Lung (tissue), 12 donors: ENCODE results near the gene MT1E. TPM values are rescaled to one million over a fixed set of nuclear protein-coding genes. Genes with fewer than 3 reads are reported as not detected.
A peak's percentile ranks its signal among the peaks of the same experiment; 100 is the strongest.

Experiments used
- ATAC-seq: fragments of 200-7000 bp; cut with Tn5 transposase; one replicate; pipeline ENCODE4 v1.9.1; 2020; ENCODE audit warnings: moderate number of reproducible peaks; ENCODE audit not compliant: insufficient read depth, low FRiP score
- DNase-seq, 3 donors: peaks; one replicate each; pipeline ENCODE4 v3.0.0-alpha.2; 2013 to 2017
- H3K27ac ChIP-seq, 2 donors: one replicate each; pipeline ENCODE4 v1.5.1; 2013; ENCODE audit warnings: mild to moderate bottlenecking in 2 of 2, moderate library complexity in 2 of 2, control low read depth in 1 of 2, inconsistent platforms in 1 of 2, low read depth in 1 of 2, low read length in 1 of 2
- H3K27me3 ChIP-seq, 3 donors: one replicate each; pipeline ENCODE4 v1.5.1; 2013; ENCODE audit warnings: low read length in 2 of 3; ENCODE audit not compliant: control insufficient read depth in 3 of 3, insufficient read depth in 3 of 3
- H3K36me3 ChIP-seq, 4 donors: one replicate each; pipeline ENCODE4 v1.5.1; 2013; ENCODE audit warnings: low read length in 4 of 4, mild to moderate bottlenecking in 1 of 4, moderate library complexity in 1 of 4; ENCODE audit not compliant: control insufficient read depth in 4 of 4, insufficient read depth in 4 of 4
- H3K4me1 ChIP-seq, 5 donors: one replicate each; pipeline ENCODE4 v1.5.1; 2013; ENCODE audit warnings: low read length in 5 of 5, mild to moderate bottlenecking in 2 of 5, moderate library complexity in 1 of 5; ENCODE audit not compliant: control insufficient read depth in 5 of 5, insufficient read depth in 5 of 5
- H3K4me3 ChIP-seq: one replicate; pipeline ENCODE4 v1.5.1; 2013; ENCODE audit warnings: mild to moderate bottlenecking, control low read depth, moderate library complexity
- H3K9ac ChIP-seq, 2 donors: one replicate each; pipeline ENCODE4 v1.5.1; 2013; ENCODE audit warnings: low read length in 2 of 2, control low read depth in 1 of 2; ENCODE audit not compliant: insufficient read depth in 1 of 2
- H3K9me3 ChIP-seq, 4 donors: one replicate each; pipeline ENCODE4 v1.5.1; 2013; ENCODE audit warnings: low read length in 3 of 4, mild to moderate bottlenecking in 1 of 4, moderate library complexity in 1 of 4; ENCODE audit not compliant: control insufficient read depth in 4 of 4, insufficient read depth in 3 of 4
- CTCF ChIP-seq: IDR thresholded peaks from 2 replicates; pipeline ENCODE4 v1.5.1; 2012; ENCODE audit warnings: mild to moderate bottlenecking; ENCODE audit errors: control extremely low read depth, extremely low read depth
- WGBS, 2 donors: extraction: QIAGEN DNeasy Blood & Tissue Kit; methylation state at CpG; one replicate each; pipeline ENCODE4 v1.1.7; 2013; 5-methylcytosine and 5-hydroxymethylcytosine counted together
- polyA plus RNA-seq, 2 donors: library from polyadenylated mRNA; stranded (reverse); fragments of 200-250 nt; gene quantifications; one replicate each; pipeline ENCODE4 v1.2.1, GENCODE V29; 2013
- total RNA-seq, 2 donors: library from RNA; depleted of rRNA in 1 of 2; stranded (reverse); fragments of >200 nt in 1 of 2; gene quantifications; one replicate each; pipeline ENCODE4 v1.2.1, GENCODE V29; 2014 to 2021
- donor health status: control.
- donor health status: control.
- donor health status: Bipolar disorder and iron deficiency.
- donor health status: healthy.
- donor health status: DM: yes; HTN: yes; CAD: no.

Gene MT1E
- total and polyA plus RNA-seq, 4 donors, result 22.1 to 746 (median 159) TPM

DNA sequence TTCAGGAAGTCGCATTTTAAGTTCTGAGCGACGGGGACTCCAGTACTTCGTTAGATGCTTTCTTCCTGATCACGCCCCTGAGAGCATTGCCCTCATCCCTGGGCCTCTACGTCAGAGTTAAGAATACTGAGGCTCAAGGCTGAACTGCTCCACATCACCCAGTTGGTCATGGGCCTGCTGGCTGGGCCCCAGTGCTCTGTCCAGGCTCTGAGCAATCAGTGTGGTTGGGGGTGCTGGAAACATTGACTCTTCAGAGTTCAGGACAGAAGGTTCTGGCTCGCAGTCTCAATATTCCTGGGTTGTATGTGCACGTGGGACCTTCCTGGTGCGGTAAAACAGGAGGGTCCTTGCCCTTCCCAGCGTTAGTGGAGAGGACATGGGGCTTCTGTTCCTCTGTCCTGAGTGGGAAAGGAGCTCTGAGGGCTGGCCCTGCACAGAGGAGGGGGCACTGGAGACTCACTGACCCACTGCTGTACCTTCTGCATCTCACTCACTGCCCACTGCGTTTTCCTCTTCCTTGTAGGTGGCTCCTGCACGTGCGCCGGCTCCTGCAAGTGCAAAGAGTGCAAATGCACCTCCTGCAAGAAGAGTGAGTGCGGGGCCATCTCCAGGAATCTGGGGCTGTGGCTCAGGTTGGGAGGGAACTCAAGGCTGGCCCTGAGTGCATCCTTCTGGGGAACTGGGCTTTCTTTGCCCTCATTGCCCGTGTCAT is 518 bp downstream of the MT1E start:
- 22 to 25% methylated on average over 16 of the region's 16 CpGs for WGBS, 2 donors
- Histone ChIP-seq H3K27me3 (peaks cover 0 to 32% (median 17%) of the 10 kb centered on the region in 3 donors), H3K36me3 (no peaks in the 10 kb centered on the region), H3K4me1 (peaks cover 0 to 13% (median 0%) of the 10 kb centered on the region in 5 donors), H3K4me3 (peak overlapping the region; percentile 55), H3K9me3 (peaks cover 0 to 1% (median 0%) of the 10 kb centered on the region in 4 donors), H3K27ac (peak overlapping the region; percentile 91 to 94), H3K9ac (no peak overlapping the region)
- DNase-seq, result no peak
- no peak for TF ChIP-seq CTCF
- ATAC-seq, result peak; percentile 8

- ATAC-seq (no peak), DNase-seq (no peak)
- Histone ChIP-seq H3K27me3 (peaks cover 0 to 34% (median 22%) of the 10 kb centered on the region in 3 donors), H3K27ac (peak overlapping the region; percentile 91 to 94), H3K9ac (no peak overlapping the region), H3K36me3 (no peaks in the 10 kb centered on the region), H3K9me3 (peaks cover 0 to 1% (median 0%) of the 10 kb centered on the region in 4 donors), H3K4me3 (peak overlapping the region; percentile 55), H3K4me1 (peaks cover 0 to 13% (median 0%) of the 10 kb centered on the region in 5 donors)
- WGBS, 2 donors, result 52 to 61% methylated on average over 7 of the region's 7 CpGs
- TF ChIP-seq CTCF, result no peak
Observed at GRCh38 chr16:56626685-56627084, 1.1 kb downstream of the MT1E start.

GRCh38 chr16:56628486-56629350 is 3.1 kb downstream of the MT1E start:
- no peaks in the 10 kb centered on the region for H3K36me3 ChIP-seq
- no peak overlapping the region for H3K4me3 ChIP-seq
- ATAC-seq (no peak), DNase-seq (no peak)
- H3K4me1 ChIP-seq, result peaks cover 0 to 21% (median 0%) of the 10 kb centered on the region in 5 donors
- 76 to 79% methylated on average over 9 of the region's 9 CpGs for WGBS, 2 donors
- H3K27ac ChIP-seq, result peak overlapping the region in 1 of 2 donors; percentile 3
- no peak overlapping the region for H3K9ac ChIP-seq
- H3K27me3 ChIP-seq, result peaks cover 0 to 51% (median 36%) of the 10 kb centered on the region in 3 donors
- H3K9me3 ChIP-seq, result peaks cover 0 to 1% (median 0%) of the 10 kb centered on the region in 4 donors
- TF ChIP-seq CTCF, result no peak
